ENCODE data around the gene CFAP300. TPM values are rescaled to one million over a fixed set of nuclear protein-coding genes. Genes with fewer than 3 reads are reported as not detected.

Gene CFAP300
- total RNA-seq (2021): 1.9 and 2.2 TPM in 2 replicates
- Bru-seq, nascent RNA: percentile 37 among the genes with signal in this experiment
- BruChase-seq, experiment 1, labeled RNA remaining after a 2-hour chase: percentile 28 among the genes with signal in this experiment
- percentile 21 among the genes with signal in this experiment for BruChase-seq, experiment 2, labeled RNA remaining after a 6-hour chase
- long read RNA-seq, partial matches to known transcripts: 1 of 3 reads
- long read RNA-seq, other reads (novel, unspliced or antisense): 1 of 3 reads

DNA sequence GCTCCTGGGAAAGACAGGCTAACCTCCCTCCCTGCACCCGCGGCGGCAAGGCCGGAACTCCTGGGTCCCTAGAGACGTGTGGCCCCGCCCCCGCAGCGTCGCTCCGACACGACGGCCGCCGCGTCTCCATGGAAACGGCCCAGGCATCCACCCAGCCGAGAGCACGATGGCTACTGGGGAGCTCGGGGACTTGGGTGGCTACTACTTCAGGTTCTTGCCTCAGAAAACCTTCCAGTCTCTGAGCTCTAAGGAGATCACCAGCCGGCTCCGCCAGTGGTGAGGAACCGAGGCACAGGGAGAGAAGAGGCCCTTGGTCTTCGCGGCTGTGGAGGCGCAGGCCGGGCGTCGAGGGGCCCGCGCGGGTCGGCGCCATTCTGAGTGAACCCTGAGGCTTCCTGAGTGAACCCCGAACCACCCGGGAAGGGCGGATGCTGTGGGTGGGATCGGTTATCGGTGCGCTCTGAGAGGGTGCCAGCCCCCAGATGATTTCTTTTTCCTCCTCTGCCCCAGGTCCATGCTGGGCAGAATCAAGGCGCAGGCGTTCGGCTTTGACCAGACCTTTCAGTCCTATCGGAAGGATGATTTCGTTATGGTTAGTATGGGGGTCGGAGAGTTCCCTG is at the start of gene CFAP300:
CFAP300 (plus strand) TSS at position 133 of the 620 bp plus-strand sequence; CDS start at position 167, 34 bp downstream.
- Histone ChIP-seq H3K27me3 (ENCODE audit: insufficient read depth, low read depth) (no peaks in the 10 kb centered on the region), H3F3A (ENCODE audit: insufficient read depth, low read depth) (no peaks in the 10 kb centered on the region), H3K27ac (no peak within 1 kb of the TSS), H3K9me3 (ENCODE audit: insufficient read depth, low read depth) (no peaks in the 10 kb centered on the region), H3K9me2 (ENCODE audit: insufficient read depth) (no peaks in the 10 kb centered on the region), H2AFZ (peak within 1 kb of the TSS; percentile 71), H3K36me3 (ENCODE audit: low read depth) (no peaks in the 10 kb centered on the region), H4K20me1 (ENCODE audit: insufficient read depth) (no peaks in the 10 kb centered on the region), H3K4me1 (replicated peaks; ENCODE audit: insufficient read depth) (no peaks in the 10 kb centered on the region), H3K79me2 (ENCODE audit: low read depth) (no peaks in the 10 kb centered on the region), H3K4me3 (peak within 1 kb of the TSS; percentile 39; the same call in 1 of the 2 replicates), H3K4me2 (peak within 1 kb of the TSS; percentile 68)
- intact Hi-C loops (cut with micrococcal nuclease; ENCODE audit: unreplicated experiment): no loop called here
- ChIA-PET POLR2A (ENCODE audit: unreplicated experiment) (interaction anchor here (0.6 to 0.7 kb wide), 2 partner anchors 41 to 189 kb away, joined by 3 to 5 read pairs; no protein-coding TSS in a partner anchor), CTCF (interaction anchor here (0.7 kb wide), 1 partner anchor 557 kb away, joined by 5 read pairs; no protein-coding TSS in a partner anchor)
- TF ChIP-seq, protein P1, sequence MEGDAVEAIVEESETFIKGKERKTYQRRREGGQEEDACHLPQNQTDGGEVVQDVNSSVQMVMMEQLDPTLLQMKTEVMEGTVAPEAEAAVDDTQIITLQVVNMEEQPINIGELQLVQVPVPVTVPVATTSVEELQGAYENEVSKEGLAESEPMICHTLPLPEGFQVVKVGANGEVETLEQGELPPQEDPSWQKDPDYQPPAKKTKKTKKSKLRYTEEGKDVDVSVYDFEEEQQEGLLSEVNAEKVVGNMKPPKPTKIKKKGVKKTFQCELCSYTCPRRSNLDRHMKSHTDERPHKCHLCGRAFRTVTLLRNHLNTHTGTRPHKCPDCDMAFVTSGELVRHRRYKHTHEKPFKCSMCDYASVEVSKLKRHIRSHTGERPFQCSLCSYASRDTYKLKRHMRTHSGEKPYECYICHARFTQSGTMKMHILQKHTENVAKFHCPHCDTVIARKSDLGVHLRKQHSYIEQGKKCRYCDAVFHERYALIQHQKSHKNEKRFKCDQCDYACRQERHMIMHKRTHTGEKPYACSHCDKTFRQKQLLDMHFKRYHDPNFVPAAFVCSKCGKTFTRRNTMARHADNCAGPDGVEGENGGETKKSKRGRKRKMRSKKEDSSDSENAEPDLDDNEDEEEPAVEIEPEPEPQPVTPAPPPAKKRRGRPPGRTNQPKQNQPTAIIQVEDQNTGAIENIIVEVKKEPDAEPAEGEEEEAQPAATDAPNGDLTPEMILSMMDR (conservative IDR thresholded peaks at IDR 0.05): no peak
- no peak for TF ChIP-seq EZH2 (IDR thresholded peaks at IDR 0.05; ENCODE audit: low read depth)
- TSS peak; percentile 54 for BruUV-seq (replicated peaks)
- DNase-seq: peak in 1 of 2 experiments; percentile 68

DNA sequence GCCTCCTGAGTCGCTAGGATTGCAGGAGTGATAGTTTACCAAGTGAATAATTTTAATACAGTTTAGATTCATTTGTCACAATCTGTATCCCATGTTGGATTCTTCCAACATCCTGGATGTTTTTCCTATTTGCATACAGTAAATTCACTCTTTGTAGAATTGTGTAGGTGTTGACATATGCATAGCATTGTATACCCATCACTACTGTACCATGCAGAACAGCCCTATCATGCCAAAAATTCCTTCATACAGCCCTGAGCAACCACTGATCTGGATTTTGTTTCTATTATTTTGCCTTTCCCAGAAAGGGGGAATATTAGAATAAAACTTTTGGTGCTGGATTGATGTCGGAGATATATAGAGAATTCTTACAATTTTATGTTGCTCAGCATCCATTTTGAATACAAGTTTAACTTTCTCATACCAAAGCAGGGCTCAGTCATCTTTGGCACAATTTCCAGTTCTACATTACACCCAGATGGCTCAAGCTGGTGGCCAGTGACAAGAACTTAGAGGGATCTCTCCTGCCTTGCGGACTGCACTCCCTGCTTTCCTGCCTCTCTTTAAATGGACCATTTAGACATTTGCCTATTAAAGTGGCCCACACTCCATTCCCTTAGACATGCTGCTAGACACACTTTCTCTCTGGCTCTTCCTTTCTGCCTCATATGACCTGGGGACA is 45.4 kb upstream of the CFAP300 start:
- Histone ChIP-seq H3K27me3 (ENCODE audit: insufficient read depth, low read depth) (no peaks in the 10 kb centered on the region), H3K4me1 (replicated peaks; ENCODE audit: insufficient read depth) (peaks cover 8% of the 10 kb centered on the region), H3K9me3 (ENCODE audit: insufficient read depth, low read depth) (peaks cover 5% of the 10 kb centered on the region; the same call in 1 of the 2 replicates), H3K79me2 (ENCODE audit: low read depth) (no peaks in the 10 kb centered on the region), H3K27ac (no peak overlapping the region), H3F3A (ENCODE audit: insufficient read depth, low read depth) (peaks cover 13% of the 10 kb centered on the region), H3K36me3 (ENCODE audit: low read depth) (no peaks in the 10 kb centered on the region), H2AFZ (no peak overlapping the region), H3K4me2 (no peak overlapping the region), H3K9me2 (ENCODE audit: insufficient read depth) (no peaks in the 10 kb centered on the region), H3K4me3 (no peak overlapping the region), H4K20me1 (ENCODE audit: insufficient read depth) (no peaks in the 10 kb centered on the region)
- intact Hi-C loops (cut with micrococcal nuclease; ENCODE audit: unreplicated experiment): loop anchor here (10.0 kb wide), 1 partner anchor 547 kb away; no protein-coding TSS in a partner anchor
- no peak for TF ChIP-seq EZH2 (IDR thresholded peaks at IDR 0.05; ENCODE audit: low read depth)
- TF ChIP-seq, protein P1 (conservative IDR thresholded peaks at IDR 0.05): no peak
- BruUV-seq (replicated peaks): no TSS peak
- DNase-seq: no peak
- ChIA-PET POLR2A (ENCODE audit: unreplicated experiment) (no interaction called here), CTCF (no interaction called here)

DNA sequence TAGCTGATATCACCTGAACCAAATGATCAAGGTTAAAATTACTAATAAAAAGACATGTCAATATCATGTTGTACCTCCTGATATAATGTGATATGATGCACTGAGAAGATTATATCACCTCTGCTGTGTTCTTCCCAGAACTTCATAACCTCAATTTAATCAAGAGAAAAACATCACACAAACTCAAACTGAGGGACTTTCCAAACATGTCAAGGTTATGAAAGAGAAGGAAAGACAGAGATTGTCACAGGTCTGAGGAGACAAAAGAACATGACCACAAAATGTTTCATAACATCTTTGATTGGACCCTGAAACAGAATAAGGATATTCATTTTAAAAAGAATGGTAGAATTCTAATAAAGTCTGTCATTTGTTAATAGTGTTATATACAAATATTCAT is 43.0 kb upstream of the CFAP300 start:
- Histone ChIP-seq H4K20me1 (ENCODE audit: insufficient read depth) (no peaks in the 10 kb centered on the region), H3K79me2 (ENCODE audit: low read depth) (no peaks in the 10 kb centered on the region), H2AFZ (no peak overlapping the region), H3K4me3 (no peak overlapping the region), H3K4me1 (replicated peaks; ENCODE audit: insufficient read depth) (peaks cover 32% of the 10 kb centered on the region), H3K9me2 (ENCODE audit: insufficient read depth) (no peaks in the 10 kb centered on the region), H3K9me3 (ENCODE audit: insufficient read depth, low read depth) (peaks cover 5% of the 10 kb centered on the region; the same call in 1 of the 2 replicates), H3K27ac (no peak overlapping the region), H3K4me2 (no peak overlapping the region), H3K27me3 (ENCODE audit: insufficient read depth, low read depth) (no peaks in the 10 kb centered on the region), H3K36me3 (ENCODE audit: low read depth) (no peaks in the 10 kb centered on the region), H3F3A (ENCODE audit: insufficient read depth, low read depth) (peaks cover 32% of the 10 kb centered on the region)
- DNase-seq: no peak
- intact Hi-C loops (cut with micrococcal nuclease; ENCODE audit: unreplicated experiment): loop anchor here (10.0 kb wide), 1 partner anchor 549 kb away; no protein-coding TSS in a partner anchor
- CTCF ChIA-PET: no interaction called here
- POLR2A ChIA-PET (ENCODE audit: unreplicated experiment): no interaction called here
- BruUV-seq (replicated peaks): no TSS peak
- TF ChIP-seq, protein P1 (conservative IDR thresholded peaks at IDR 0.05): no peak
- no peak for TF ChIP-seq EZH2 (IDR thresholded peaks at IDR 0.05; ENCODE audit: low read depth)

Data from PC-9 (cell line).